ENCODE results near the gene TNIP2.

The TNIP2 gene

GRCh38 chr4:2768921-2769336 is 12.8 kb upstream of the TNIP2 start:
- Histone ChIP-seq H3K4me3 (ENCODE audit: low read length) (no peak overlapping the region), H3K18ac (ENCODE audit: low read length) (no peak overlapping the region), H2BK5ac (ENCODE audit: low read length) (no peak overlapping the region), H3K4me2 (ENCODE audit: low read length) (no peak overlapping the region), H3K79me1 (ENCODE audit: low read length) (no peaks in the 10 kb centered on the region), H2BK15ac (replicated peaks; ENCODE audit: low read depth) (no peak overlapping the region), H4K5ac (ENCODE audit: low read length) (no peak overlapping the region), H3K27ac (ENCODE audit: low read depth, low read length) (no peak overlapping the region), H4K8ac (ENCODE audit: low read depth, low read length) (no peak overlapping the region), H3K4ac (ENCODE audit: low read depth, low read length) (no peak overlapping the region), H2BK120ac (ENCODE audit: low read depth, low read length) (no peak overlapping the region), H3K56ac (ENCODE audit: low read length) (peak overlapping the region; percentile 34), H3K79me2 (ENCODE audit: control insufficient read depth, insufficient read depth, low read length) (no peaks in the 10 kb centered on the region), H2AK5ac (ENCODE audit: low read length) (no peak overlapping the region), H3K4me1 (ENCODE audit: control insufficient read depth, low read depth, low read length) (no peaks in the 10 kb centered on the region), H3K23ac (ENCODE audit: low read length) (no peak overlapping the region), H3K36me3 (ENCODE audit: control insufficient read depth, insufficient read depth, low read length) (no peaks in the 10 kb centered on the region), H3K27me3 (ENCODE audit: insufficient read depth, low read length, poor library complexity) (no peaks in the 10 kb centered on the region), H3K9ac (ENCODE audit: low read length) (no peak overlapping the region)
- no peak for DNase-seq
- WGBS (ENCODE audit: extremely low coverage, insufficient coverage, low lambda C conversion rate) = no CpG with 5 or more reads among the region's 15 CpGs

GRCh38 chr4:2768124-2768523 is 12.0 kb upstream of the TNIP2 start:
- no peaks in the 10 kb centered on the region for H3K79me1 ChIP-seq (ENCODE audit: low read length)
- H3K56ac ChIP-seq (ENCODE audit: low read length) = no peak overlapping the region
- H4K8ac ChIP-seq (ENCODE audit: low read depth, low read length) = no peak overlapping the region
- no peak overlapping the region for H3K4ac ChIP-seq (ENCODE audit: low read depth, low read length)
- H3K4me1 ChIP-seq (ENCODE audit: control insufficient read depth, low read depth, low read length) = no peaks in the 10 kb centered on the region
- H3K4me2 ChIP-seq (ENCODE audit: low read length) = no peak overlapping the region
- no peak overlapping the region for H3K9ac ChIP-seq (ENCODE audit: low read length)
- no peak overlapping the region for H3K27ac ChIP-seq (ENCODE audit: low read depth, low read length)
- H4K5ac ChIP-seq (ENCODE audit: low read length) = no peak overlapping the region
- H3K27me3 ChIP-seq (ENCODE audit: insufficient read depth, low read length, poor library complexity) = no peaks in the 10 kb centered on the region
- H3K79me2 ChIP-seq (ENCODE audit: control insufficient read depth, insufficient read depth, low read length) = no peaks in the 10 kb centered on the region
- no peak overlapping the region for H2BK120ac ChIP-seq (ENCODE audit: low read depth, low read length)
- no peaks in the 10 kb centered on the region for H3K36me3 ChIP-seq (ENCODE audit: control insufficient read depth, insufficient read depth, low read length)
- H2BK5ac ChIP-seq (ENCODE audit: low read length) = no peak overlapping the region
- no peak overlapping the region for H3K4me3 ChIP-seq (ENCODE audit: low read length)
- no peak overlapping the region for H2AK5ac ChIP-seq (ENCODE audit: low read length)
- no peak overlapping the region for H3K18ac ChIP-seq (ENCODE audit: low read length)
- no peak overlapping the region for H2BK15ac ChIP-seq (replicated peaks; ENCODE audit: low read depth)
- no peak overlapping the region for H3K23ac ChIP-seq (ENCODE audit: low read length)
- WGBS (ENCODE audit: extremely low coverage, insufficient coverage, low lambda C conversion rate) = no CpG with 5 or more reads among the region's 9 CpGs
- no peak for DNase-seq

GRCh38 chr4:2767705-2768074 is 11.6 kb upstream of the TNIP2 start:
- no CpG with 5 or more reads among the region's 11 CpGs for WGBS (ENCODE audit: extremely low coverage, insufficient coverage, low lambda C conversion rate)

GRCh38 chr4:2767046-2767704 is 11.0 kb upstream of the TNIP2 start:
- no peaks in the 10 kb centered on the region for H3K79me1 ChIP-seq (ENCODE audit: low read length)
- no peak overlapping the region for H3K4me3 ChIP-seq (ENCODE audit: low read length)
- H3K4me1 ChIP-seq (ENCODE audit: control insufficient read depth, low read depth, low read length) = no peaks in the 10 kb centered on the region
- H3K9ac ChIP-seq (ENCODE audit: low read length) = no peak overlapping the region
- no peaks in the 10 kb centered on the region for H3K27me3 ChIP-seq (ENCODE audit: insufficient read depth, low read length, poor library complexity)
- no peak overlapping the region for H2BK5ac ChIP-seq (ENCODE audit: low read length)
- no peak overlapping the region for H3K18ac ChIP-seq (ENCODE audit: low read length)
- H3K23ac ChIP-seq (ENCODE audit: low read length) = no peak overlapping the region
- no peak overlapping the region for H2BK120ac ChIP-seq (ENCODE audit: low read depth, low read length)
- no peak overlapping the region for H4K8ac ChIP-seq (ENCODE audit: low read depth, low read length)
- H3K27ac ChIP-seq (ENCODE audit: low read depth, low read length) = no peak overlapping the region
- no CpG with 5 or more reads among the region's 5 CpGs for WGBS (ENCODE audit: extremely low coverage, insufficient coverage, low lambda C conversion rate)
- no peak overlapping the region for H3K56ac ChIP-seq (ENCODE audit: low read length)
- no peaks in the 10 kb centered on the region for H3K79me2 ChIP-seq (ENCODE audit: control insufficient read depth, insufficient read depth, low read length)
- H3K4me2 ChIP-seq (ENCODE audit: low read length) = no peak overlapping the region
- no peak overlapping the region for H2BK15ac ChIP-seq (replicated peaks; ENCODE audit: low read depth)
- no peak overlapping the region for H3K4ac ChIP-seq (ENCODE audit: low read depth, low read length)
- no peak overlapping the region for H2AK5ac ChIP-seq (ENCODE audit: low read length)
- DNase-seq = no peak
- H3K36me3 ChIP-seq (ENCODE audit: control insufficient read depth, insufficient read depth, low read length) = no peaks in the 10 kb centered on the region
- H4K5ac ChIP-seq (ENCODE audit: low read length) = no peak overlapping the region

More at GRCh38 chr4:2767705-2768074, 11.6 kb upstream of the TNIP2 start:
- H3K9ac ChIP-seq (ENCODE audit: low read length) = no peak overlapping the region
- H2BK5ac ChIP-seq (ENCODE audit: low read length) = no peak overlapping the region
- no peak overlapping the region for H3K56ac ChIP-seq (ENCODE audit: low read length)
- no peak overlapping the region for H3K23ac ChIP-seq (ENCODE audit: low read length)
- no peaks in the 10 kb centered on the region for H3K27me3 ChIP-seq (ENCODE audit: insufficient read depth, low read length, poor library complexity)
- H3K4me1 ChIP-seq (ENCODE audit: control insufficient read depth, low read depth, low read length) = no peaks in the 10 kb centered on the region
- no peak overlapping the region for H3K4me2 ChIP-seq (ENCODE audit: low read length)
- H3K4ac ChIP-seq (ENCODE audit: low read depth, low read length) = no peak overlapping the region
- H3K18ac ChIP-seq (ENCODE audit: low read length) = no peak overlapping the region
- no peaks in the 10 kb centered on the region for H3K79me2 ChIP-seq (ENCODE audit: control insufficient read depth, insufficient read depth, low read length)
- H3K27ac ChIP-seq (ENCODE audit: low read depth, low read length) = no peak overlapping the region
- no peak overlapping the region for H3K4me3 ChIP-seq (ENCODE audit: low read length)
- no peak overlapping the region for H2AK5ac ChIP-seq (ENCODE audit: low read length)
- H4K8ac ChIP-seq (ENCODE audit: low read depth, low read length) = no peak overlapping the region
- H2BK15ac ChIP-seq (replicated peaks; ENCODE audit: low read depth) = no peak overlapping the region
- no peaks in the 10 kb centered on the region for H3K79me1 ChIP-seq (ENCODE audit: low read length)
- no peak overlapping the region for H2BK120ac ChIP-seq (ENCODE audit: low read depth, low read length)
- DNase-seq = no peak
- H4K5ac ChIP-seq (ENCODE audit: low read length) = no peak overlapping the region
- no peaks in the 10 kb centered on the region for H3K36me3 ChIP-seq (ENCODE audit: control insufficient read depth, insufficient read depth, low read length)

GRCh38 chr4:2765832-2766526 is 9.8 kb upstream of the TNIP2 start:
- no peaks in the 10 kb centered on the region for H3K79me2 ChIP-seq (ENCODE audit: control insufficient read depth, insufficient read depth, low read length)
- no peak overlapping the region for H2BK5ac ChIP-seq (ENCODE audit: low read length)
- H2BK120ac ChIP-seq (ENCODE audit: low read depth, low read length) = no peak overlapping the region
- no peak overlapping the region for H2BK15ac ChIP-seq (replicated peaks; ENCODE audit: low read depth)
- no peak overlapping the region for H3K9ac ChIP-seq (ENCODE audit: low read length)
- H3K56ac ChIP-seq (ENCODE audit: low read length) = no peak overlapping the region
- H4K5ac ChIP-seq (ENCODE audit: low read length) = no peak overlapping the region
- no peak overlapping the region for H3K4ac ChIP-seq (ENCODE audit: low read depth, low read length)
- no peak overlapping the region for H3K4me3 ChIP-seq (ENCODE audit: low read length)
- no peak for DNase-seq
- H3K36me3 ChIP-seq (ENCODE audit: control insufficient read depth, insufficient read depth, low read length) = no peaks in the 10 kb centered on the region
- no peak overlapping the region for H3K18ac ChIP-seq (ENCODE audit: low read length)
- no peak overlapping the region for H2AK5ac ChIP-seq (ENCODE audit: low read length)
- H3K23ac ChIP-seq (ENCODE audit: low read length) = no peak overlapping the region
- no peak overlapping the region for H3K27ac ChIP-seq (ENCODE audit: low read depth, low read length)
- WGBS (ENCODE audit: extremely low coverage, insufficient coverage, low lambda C conversion rate) = no CpG with 5 or more reads among the region's 12 CpGs
- no peak overlapping the region for H3K4me2 ChIP-seq (ENCODE audit: low read length)
- H3K79me1 ChIP-seq (ENCODE audit: low read length) = no peaks in the 10 kb centered on the region
- no peaks in the 10 kb centered on the region for H3K27me3 ChIP-seq (ENCODE audit: insufficient read depth, low read length, poor library complexity)
- H4K8ac ChIP-seq (ENCODE audit: low read depth, low read length) = no peak overlapping the region
- H3K4me1 ChIP-seq (ENCODE audit: control insufficient read depth, low read depth, low read length) = no peaks in the 10 kb centered on the region
